Uterus (tissue), 2 donors: ENCODE results near the gene DRC3.

Source experiments
- POLR2A ChIP-seq, 2 donors: fragments of 450-650 bp; IDR thresholded peaks; one replicate each; pipeline ENCODE4 v1.6.1; 2016; ENCODE audit warnings: antibody characterized with exemption in 2 of 2, mild to moderate bottlenecking in 1 of 2, moderate library complexity in 1 of 2
- TF ChIP-seq, protein P1 (sequence below), 4 experiments: fragments of 200-600 bp in 2 of 4; fragments of 450-650 bp in 2 of 4; sonication (generic) in 2 of 4; IDR thresholded peaks; one replicate each; pipeline ENCODE4 v1.5.1; 2016 to 2019; ENCODE audit warnings: antibody characterized with exemption in 4 of 4, mild to moderate bottlenecking in 2 of 4, moderate library complexity in 1 of 4

DNA sequence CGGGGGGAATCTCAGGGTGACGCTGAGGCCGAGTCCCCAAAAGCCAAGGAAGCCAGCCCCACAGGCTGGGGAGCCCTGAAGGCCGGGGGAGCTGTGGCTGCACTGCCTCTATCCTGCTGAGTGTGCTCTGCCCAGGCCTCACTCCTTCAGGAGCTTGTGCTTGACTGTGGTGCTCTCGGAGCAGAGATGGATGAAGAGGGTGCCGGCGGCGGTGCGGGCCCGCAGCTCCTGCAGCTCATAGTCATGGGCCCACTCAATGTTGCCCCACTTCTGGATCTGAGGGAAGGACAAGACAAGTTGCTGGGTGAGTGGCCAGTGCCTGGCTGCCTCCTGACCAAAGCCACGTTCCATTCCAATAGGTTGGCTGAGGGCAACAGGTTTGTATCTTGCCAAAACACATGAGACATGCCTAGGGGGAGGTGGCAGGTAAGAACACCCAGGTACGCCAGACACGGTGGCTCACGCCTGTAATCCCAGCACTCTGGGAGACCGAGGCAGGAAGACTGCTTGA, 45.8 kb downstream of the DRC3 start:
- TF ChIP-seq, protein P1, sequence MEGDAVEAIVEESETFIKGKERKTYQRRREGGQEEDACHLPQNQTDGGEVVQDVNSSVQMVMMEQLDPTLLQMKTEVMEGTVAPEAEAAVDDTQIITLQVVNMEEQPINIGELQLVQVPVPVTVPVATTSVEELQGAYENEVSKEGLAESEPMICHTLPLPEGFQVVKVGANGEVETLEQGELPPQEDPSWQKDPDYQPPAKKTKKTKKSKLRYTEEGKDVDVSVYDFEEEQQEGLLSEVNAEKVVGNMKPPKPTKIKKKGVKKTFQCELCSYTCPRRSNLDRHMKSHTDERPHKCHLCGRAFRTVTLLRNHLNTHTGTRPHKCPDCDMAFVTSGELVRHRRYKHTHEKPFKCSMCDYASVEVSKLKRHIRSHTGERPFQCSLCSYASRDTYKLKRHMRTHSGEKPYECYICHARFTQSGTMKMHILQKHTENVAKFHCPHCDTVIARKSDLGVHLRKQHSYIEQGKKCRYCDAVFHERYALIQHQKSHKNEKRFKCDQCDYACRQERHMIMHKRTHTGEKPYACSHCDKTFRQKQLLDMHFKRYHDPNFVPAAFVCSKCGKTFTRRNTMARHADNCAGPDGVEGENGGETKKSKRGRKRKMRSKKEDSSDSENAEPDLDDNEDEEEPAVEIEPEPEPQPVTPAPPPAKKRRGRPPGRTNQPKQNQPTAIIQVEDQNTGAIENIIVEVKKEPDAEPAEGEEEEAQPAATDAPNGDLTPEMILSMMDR (IDR thresholded peaks at IDR 0.05): no peak
- no peak for TF ChIP-seq POLR2A (IDR thresholded peaks at IDR 0.05)
